Ovary (tissue), 3 donors: ENCODE measurements around the gene SPAG7.

ENCODE experiments used
- EP300 ChIP-seq: sonication (generic); formaldehyde crosslinking; IDR thresholded peaks from one replicate; pipeline ENCODE4 v1.6.1; 2017; ENCODE audit warnings: antibody characterized with exemption
- POLR2A ChIP-seq: fragments of 450-650 bp; IDR thresholded peaks from one replicate; pipeline ENCODE4 v1.6.1; 2017; ENCODE audit warnings: antibody characterized with exemption, mild to moderate bottlenecking, moderate library complexity
- TF ChIP-seq, protein P1 (sequence below), 3 donors: fragments of 450-650 bp in 2 of 3; fragments of 200-600 bp in 1 of 3; IDR thresholded peaks; one replicate each; pipeline versions ENCODE4 v1.5.1 to v1.8.0; 2016 to 2022; ENCODE audit warnings: antibody characterized with exemption in 3 of 3, mild to moderate bottlenecking in 1 of 3
- donor health status: DM: no; HTN: no; CAD: no.

DNA sequence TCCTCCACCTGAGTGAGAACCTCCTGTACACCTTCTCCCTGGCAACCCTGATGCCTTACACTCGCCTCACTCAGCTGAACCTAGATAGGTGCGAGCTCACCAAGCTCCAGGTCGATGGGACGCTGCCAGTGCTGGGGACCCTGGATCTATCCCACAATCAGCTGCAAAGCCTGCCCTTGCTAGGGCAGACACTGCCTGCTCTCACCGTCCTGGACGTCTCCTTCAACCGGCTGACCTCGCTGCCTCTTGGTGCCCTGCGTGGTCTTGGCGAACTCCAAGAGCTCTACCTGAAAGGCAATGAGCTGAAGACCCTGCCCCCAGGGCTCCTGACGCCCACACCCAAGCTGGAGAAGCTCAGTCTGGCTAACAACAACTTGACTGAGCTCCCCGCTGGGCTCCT lies 34.9 kb downstream of the SPAG7 start:
- TF ChIP-seq, protein P1, sequence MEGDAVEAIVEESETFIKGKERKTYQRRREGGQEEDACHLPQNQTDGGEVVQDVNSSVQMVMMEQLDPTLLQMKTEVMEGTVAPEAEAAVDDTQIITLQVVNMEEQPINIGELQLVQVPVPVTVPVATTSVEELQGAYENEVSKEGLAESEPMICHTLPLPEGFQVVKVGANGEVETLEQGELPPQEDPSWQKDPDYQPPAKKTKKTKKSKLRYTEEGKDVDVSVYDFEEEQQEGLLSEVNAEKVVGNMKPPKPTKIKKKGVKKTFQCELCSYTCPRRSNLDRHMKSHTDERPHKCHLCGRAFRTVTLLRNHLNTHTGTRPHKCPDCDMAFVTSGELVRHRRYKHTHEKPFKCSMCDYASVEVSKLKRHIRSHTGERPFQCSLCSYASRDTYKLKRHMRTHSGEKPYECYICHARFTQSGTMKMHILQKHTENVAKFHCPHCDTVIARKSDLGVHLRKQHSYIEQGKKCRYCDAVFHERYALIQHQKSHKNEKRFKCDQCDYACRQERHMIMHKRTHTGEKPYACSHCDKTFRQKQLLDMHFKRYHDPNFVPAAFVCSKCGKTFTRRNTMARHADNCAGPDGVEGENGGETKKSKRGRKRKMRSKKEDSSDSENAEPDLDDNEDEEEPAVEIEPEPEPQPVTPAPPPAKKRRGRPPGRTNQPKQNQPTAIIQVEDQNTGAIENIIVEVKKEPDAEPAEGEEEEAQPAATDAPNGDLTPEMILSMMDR (IDR thresholded peaks at IDR 0.05), result no peak
- TF ChIP-seq POLR2A (no peak), EP300 (no peak)
